HepG2 (cell line): ENCODE data around the gene NXN. TPM values are rescaled to one million over a fixed set of nuclear protein-coding genes. Genes with fewer than 3 reads are reported as not detected.

Experiments
- BHLHE40 ChIP-seq: IDR thresholded peaks from 2 replicates; pipeline ENCODE4 v1.6.1; 2011; ENCODE audit warnings: low read length, improper control_type of control experiment
- DNMT1 ChIP-seq: sonication (generic); formaldehyde crosslinking; IDR thresholded peaks from 2 replicates; pipeline ENCODE4 v1.5.1; 2020; ENCODE audit warnings: mild to moderate bottlenecking, missing genetic modification reagents
- GZF1 ChIP-seq: sonication (generic); formaldehyde crosslinking; IDR thresholded peaks from 2 replicates; pipeline ENCODE4 v1.5.1; 2020; ENCODE audit warnings: mild to moderate bottlenecking, missing genetic modification reagents
- HOXD1 ChIP-seq: sonication (generic); formaldehyde crosslinking; IDR thresholded peaks from 2 replicates; pipeline ENCODE4 v1.5.0; 2020; ENCODE audit warnings: missing genetic modification reagents
- LCORL ChIP-seq, 2 experiments: fragments of 450-650 bp in 1 of 2; sonication (generic) in 1 of 2; formaldehyde crosslinking in 1 of 2; IDR thresholded peaks; 2 replicates each; pipeline versions ENCODE4 v1.5.0 to v1.6.1; 2017 to 2020; ENCODE audit warnings: antibody characterized with exemption in 1 of 2, missing genetic modification reagents in 1 of 2
- RARA ChIP-seq: IDR thresholded peaks from 2 replicates; pipeline ENCODE4 v1.6.1; 2016; ENCODE audit warnings: missing genetic modification reagents, missing compliant biosample characterization
- RCOR2 ChIP-seq: IDR thresholded peaks from 2 replicates; pipeline ENCODE4 v1.6.1; 2016; ENCODE audit warnings: missing biosample characterization, missing genetic modification reagents
- RFX5 ChIP-seq: IDR thresholded peaks from 2 replicates; pipeline ENCODE4 v1.6.1; 2011; ENCODE audit warnings: low read depth, low read length, improper control_type of control experiment
- RFXAP ChIP-seq: sonication (generic); formaldehyde crosslinking; IDR thresholded peaks from 2 replicates; pipeline ENCODE4 v1.4.0; 2020; ENCODE audit warnings: missing genetic modification reagents, borderline replicate concordance
- SMAD9 ChIP-seq: sonication (generic); formaldehyde crosslinking; IDR thresholded peaks from 2 replicates; pipeline ENCODE4 v1.5.1; 2020; ENCODE audit warnings: mild to moderate bottlenecking, missing genetic modification reagents
- SOX6 ChIP-seq, 2 experiments: fragments of 450-650 bp in 1 of 2; sonication (generic) in 1 of 2; formaldehyde crosslinking in 1 of 2; IDR thresholded peaks; 2 replicates each; pipeline versions ENCODE4 v1.4.0 to v1.6.1; 2017 to 2020; ENCODE audit warnings: antibody characterized with exemption in 1 of 2, mild to moderate bottlenecking in 1 of 2, missing genetic modification reagents in 1 of 2
- SRY ChIP-seq: sonication (generic); formaldehyde crosslinking; IDR thresholded peaks from 2 replicates; pipeline ENCODE4 v1.8.0; 2022; ENCODE audit warnings: mild to moderate bottlenecking, missing genetic modification reagents
- THAP11 ChIP-seq: IDR thresholded peaks from 2 replicates; pipeline ENCODE4 v1.6.1; 2016; ENCODE audit warnings: missing biosample characterization, missing genetic modification reagents
- U2AF2 ChIP-seq: fragments of 200-400 bp; formaldehyde crosslinking; IDR thresholded peaks from 2 replicates; pipeline ENCODE4 v1.6.1; 2017; ENCODE audit warnings: low read depth, mild to moderate bottlenecking, low read length
- XRCC5 ChIP-seq: fragments of 200-400 bp; formaldehyde crosslinking; optimal IDR thresholded peaks from 2 replicates; pipeline ENCODE3; 2017; ENCODE audit warnings: mild to moderate bottlenecking, low read length
- ZNF446 ChIP-seq: sonication (generic); formaldehyde crosslinking; IDR thresholded peaks from 2 replicates; pipeline ENCODE4 v1.5.0; 2020; ENCODE audit warnings: mild to moderate bottlenecking, missing genetic modification reagents
- ZNF746 ChIP-seq: sonication (generic); formaldehyde crosslinking; IDR thresholded peaks from 2 replicates; pipeline ENCODE4 v1.8.0; 2022; ENCODE audit warnings: mild to moderate bottlenecking, missing genetic modification reagents
- polyA plus RNA-seq, 8 experiments: library from polyadenylated mRNA; depleted of rRNA in 3 of 8; stranded (reverse) in 7 of 8; unstranded in 1 of 8; fragments of >200 nt; fragmentation: Illumina TruSeq in 4 of 8; extraction: Trizol in 4 of 8; gene quantifications; 2 replicates each; pipeline versions ENCODE4 v1.2.1 to v1.2.3, GENCODE V29; 2011 to 2016; ENCODE audit warnings: low read depth in 4 of 8, missing spikeins in 1 of 8, mixed read lengths in 1 of 8; ENCODE audit not compliant: insufficient read depth in 1 of 8
- total RNA-seq, 5 experiments: library from RNA; depleted of rRNA; stranded (reverse); fragments of >200 nt; fragmentation: Illumina TruSeq; extraction: Trizol; gene quantifications; 2 replicates each; pipeline ENCODE4 v1.2.3, GENCODE V29; 2016; ENCODE audit warnings: low read depth in 1 of 5
- TF ChIP-seq, protein P1 (sequence below): sonication (generic); formaldehyde crosslinking; IDR thresholded peaks from 2 replicates; pipeline ENCODE4 v1.4.0; 2020; ENCODE audit warnings: mild to moderate bottlenecking, missing genetic modification reagents
- TF ChIP-seq, protein P2 (sequence below): IDR thresholded peaks from 2 replicates; pipeline ENCODE4 v1.6.1; 2016
- TF ChIP-seq, protein P3 (sequence below): sonication (generic); formaldehyde crosslinking; IDR thresholded peaks from 2 replicates; pipeline ENCODE4 v1.4.0; 2020; ENCODE audit warnings: missing genetic modification reagents
- TF ChIP-seq, protein P4 (sequence below): sonication (generic); formaldehyde crosslinking; conservative IDR thresholded peaks from 2 replicates; pipeline ENCODE4 v1.4.0; 2020; ENCODE audit warnings: missing genetic modification reagents
- TF ChIP-seq, protein P5 (sequence below): sonication (generic); formaldehyde crosslinking; conservative IDR thresholded peaks from 2 replicates; pipeline ENCODE4 v1.8.0; 2022; ENCODE audit warnings: mild to moderate bottlenecking, moderate library complexity, missing genetic modification reagents

NXN gene
- total and polyA plus RNA-seq, 2 of the 13 experiments (the other 11 are each of a cell fraction or from before 2014, with no cell fraction given) = 22.2 to 24.3 TPM

DNA sequence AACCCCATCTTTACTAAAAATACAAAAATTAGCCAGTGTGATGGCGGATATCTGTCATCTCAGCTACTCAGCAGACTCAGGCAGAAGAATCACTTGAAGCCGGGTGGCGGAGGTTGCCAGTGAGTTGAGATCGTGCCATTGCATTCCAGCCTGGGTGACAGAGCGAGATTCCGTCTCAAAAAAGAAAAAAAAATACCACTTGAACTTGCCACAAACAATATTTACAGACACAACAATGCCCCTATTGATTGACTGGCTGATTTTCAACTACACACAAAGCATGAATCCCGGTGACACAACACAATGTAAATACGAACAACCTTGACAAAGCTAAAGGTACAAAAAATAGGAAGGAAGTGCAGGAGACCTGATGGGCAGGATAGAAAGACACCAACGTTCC is 49.3 kb downstream of the NXN start (continued):
- TF ChIP-seq LCORL (IDR thresholded peaks at IDR 0.05) (peak; percentile 75; the same call in 1 of the 2 replicates), LCORL (CRISPR knock-in tag; IDR thresholded peaks at IDR 0.05) (peak; percentile 96), RARA (CRISPR knock-in tag) (peak; percentile 99), RCOR2 (CRISPR knock-in tag) (peak; percentile 96), XRCC5 (no peak), SMAD9 (CRISPR knock-in tag) (no peak; the same call in 1 of the 2 replicates), SRY (CRISPR knock-in tag) (no peak), RFXAP (CRISPR knock-in tag) (0 out of 2 replicates have a peak, but pooled peaks have one; percentile 51), ZNF446 (CRISPR knock-in tag) (no peak), ZNF746 (0 out of 2 replicates have a peak, but pooled peaks have one; percentile 32), U2AF2 (no peak), SOX6 (IDR thresholded peaks at IDR 0.05) (peak; percentile 100), SOX6 (CRISPR knock-in tag; IDR thresholded peaks at IDR 0.05) (peak; percentile 100), RFX5 (no peak), HOXD1 (peak; percentile 78; the same call in 1 of the 2 replicates), DNMT1 (CRISPR knock-in tag) (no peak), GZF1 (no peak), THAP11 (CRISPR knock-in tag) (peak; percentile 86), BHLHE40 (peak; percentile 70)
- TF ChIP-seq, protein P1, sequence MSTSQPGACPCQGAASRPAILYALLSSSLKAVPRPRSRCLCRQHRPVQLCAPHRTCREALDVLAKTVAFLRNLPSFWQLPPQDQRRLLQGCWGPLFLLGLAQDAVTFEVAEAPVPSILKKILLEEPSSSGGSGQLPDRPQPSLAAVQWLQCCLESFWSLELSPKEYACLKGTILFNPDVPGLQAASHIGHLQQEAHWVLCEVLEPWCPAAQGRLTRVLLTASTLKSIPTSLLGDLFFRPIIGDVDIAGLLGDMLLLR (CRISPR knock-in tag) = no peak
- TF ChIP-seq, protein P2, sequence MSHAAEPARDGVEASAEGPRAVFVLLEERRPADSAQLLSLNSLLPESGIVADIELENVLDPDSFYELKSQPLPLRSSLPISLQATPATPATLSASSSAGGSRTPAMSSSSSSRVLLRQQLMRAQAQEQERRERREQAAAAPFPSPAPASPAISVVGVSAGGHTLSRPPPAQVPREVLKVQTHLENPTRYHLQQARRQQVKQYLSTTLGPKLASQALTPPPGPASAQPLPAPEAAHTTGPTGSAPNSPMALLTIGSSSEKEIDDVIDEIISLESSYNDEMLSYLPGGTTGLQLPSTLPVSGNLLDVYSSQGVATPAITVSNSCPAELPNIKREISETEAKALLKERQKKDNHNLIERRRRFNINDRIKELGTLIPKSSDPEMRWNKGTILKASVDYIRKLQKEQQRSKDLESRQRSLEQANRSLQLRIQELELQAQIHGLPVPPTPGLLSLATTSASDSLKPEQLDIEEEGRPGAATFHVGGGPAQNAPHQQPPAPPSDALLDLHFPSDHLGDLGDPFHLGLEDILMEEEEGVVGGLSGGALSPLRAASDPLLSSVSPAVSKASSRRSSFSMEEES (CRISPR knock-in tag) = peak; percentile 89
- TF ChIP-seq, protein P3, sequence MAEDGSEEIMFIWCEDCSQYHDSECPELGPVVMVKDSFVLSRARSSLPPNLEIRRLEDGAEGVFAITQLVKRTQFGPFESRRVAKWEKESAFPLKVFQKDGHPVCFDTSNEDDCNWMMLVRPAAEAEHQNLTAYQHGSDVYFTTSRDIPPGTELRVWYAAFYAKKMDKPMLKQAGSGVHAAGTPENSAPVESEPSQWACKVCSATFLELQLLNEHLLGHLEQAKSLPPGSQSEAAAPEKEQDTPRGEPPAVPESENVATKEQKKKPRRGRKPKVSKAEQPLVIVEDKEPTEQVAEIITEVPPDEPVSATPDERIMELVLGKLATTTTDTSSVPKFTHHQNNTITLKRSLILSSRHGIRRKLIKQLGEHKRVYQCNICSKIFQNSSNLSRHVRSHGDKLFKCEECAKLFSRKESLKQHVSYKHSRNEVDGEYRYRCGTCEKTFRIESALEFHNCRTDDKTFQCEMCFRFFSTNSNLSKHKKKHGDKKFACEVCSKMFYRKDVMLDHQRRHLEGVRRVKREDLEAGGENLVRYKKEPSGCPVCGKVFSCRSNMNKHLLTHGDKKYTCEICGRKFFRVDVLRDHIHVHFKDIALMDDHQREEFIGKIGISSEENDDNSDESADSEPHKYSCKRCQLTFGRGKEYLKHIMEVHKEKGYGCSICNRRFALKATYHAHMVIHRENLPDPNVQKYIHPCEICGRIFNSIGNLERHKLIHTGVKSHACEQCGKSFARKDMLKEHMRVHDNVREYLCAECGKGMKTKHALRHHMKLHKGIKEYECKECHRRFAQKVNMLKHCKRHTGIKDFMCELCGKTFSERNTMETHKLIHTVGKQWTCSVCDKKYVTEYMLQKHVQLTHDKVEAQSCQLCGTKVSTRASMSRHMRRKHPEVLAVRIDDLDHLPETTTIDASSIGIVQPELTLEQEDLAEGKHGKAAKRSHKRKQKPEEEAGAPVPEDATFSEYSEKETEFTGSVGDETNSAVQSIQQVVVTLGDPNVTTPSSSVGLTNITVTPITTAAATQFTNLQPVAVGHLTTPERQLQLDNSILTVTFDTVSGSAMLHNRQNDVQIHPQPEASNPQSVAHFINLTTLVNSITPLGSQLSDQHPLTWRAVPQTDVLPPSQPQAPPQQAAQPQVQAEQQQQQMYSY = no peak
- TF ChIP-seq, protein P4, sequence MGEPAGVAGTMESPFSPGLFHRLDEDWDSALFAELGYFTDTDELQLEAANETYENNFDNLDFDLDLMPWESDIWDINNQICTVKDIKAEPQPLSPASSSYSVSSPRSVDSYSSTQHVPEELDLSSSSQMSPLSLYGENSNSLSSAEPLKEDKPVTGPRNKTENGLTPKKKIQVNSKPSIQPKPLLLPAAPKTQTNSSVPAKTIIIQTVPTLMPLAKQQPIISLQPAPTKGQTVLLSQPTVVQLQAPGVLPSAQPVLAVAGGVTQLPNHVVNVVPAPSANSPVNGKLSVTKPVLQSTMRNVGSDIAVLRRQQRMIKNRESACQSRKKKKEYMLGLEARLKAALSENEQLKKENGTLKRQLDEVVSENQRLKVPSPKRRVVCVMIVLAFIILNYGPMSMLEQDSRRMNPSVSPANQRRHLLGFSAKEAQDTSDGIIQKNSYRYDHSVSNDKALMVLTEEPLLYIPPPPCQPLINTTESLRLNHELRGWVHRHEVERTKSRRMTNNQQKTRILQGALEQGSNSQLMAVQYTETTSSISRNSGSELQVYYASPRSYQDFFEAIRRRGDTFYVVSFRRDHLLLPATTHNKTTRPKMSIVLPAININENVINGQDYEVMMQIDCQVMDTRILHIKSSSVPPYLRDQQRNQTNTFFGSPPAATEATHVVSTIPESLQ = no peak
- TF ChIP-seq, protein P5, sequence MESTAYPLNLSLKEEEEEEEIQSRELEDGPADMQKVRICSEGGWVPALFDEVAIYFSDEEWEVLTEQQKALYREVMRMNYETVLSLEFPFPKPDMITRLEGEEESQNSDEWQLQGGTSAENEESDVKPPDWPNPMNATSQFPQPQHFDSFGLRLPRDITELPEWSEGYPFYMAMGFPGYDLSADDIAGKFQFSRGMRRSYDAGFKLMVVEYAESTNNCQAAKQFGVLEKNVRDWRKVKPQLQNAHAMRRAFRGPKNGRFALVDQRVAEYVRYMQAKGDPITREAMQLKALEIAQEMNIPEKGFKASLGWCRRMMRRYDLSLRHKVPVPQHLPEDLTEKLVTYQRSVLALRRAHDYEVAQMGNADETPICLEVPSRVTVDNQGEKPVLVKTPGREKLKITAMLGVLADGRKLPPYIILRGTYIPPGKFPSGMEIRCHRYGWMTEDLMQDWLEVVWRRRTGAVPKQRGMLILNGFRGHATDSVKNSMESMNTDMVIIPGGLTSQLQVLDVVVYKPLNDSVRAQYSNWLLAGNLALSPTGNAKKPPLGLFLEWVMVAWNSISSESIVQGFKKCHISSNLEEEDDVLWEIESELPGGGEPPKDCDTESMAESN (CRISPR knock-in tag) = peak; percentile 77
